Right lobe of liver (tissue), 6 donors: ENCODE measurements around the gene TLCD4. TPM values are rescaled to one million over a fixed set of nuclear protein-coding genes. Genes with fewer than 3 reads are reported as not detected.

Experiments used
- ATAC-seq, 4 donors: fragments of 200-7000 bp; cut with Tn5 transposase; one replicate each; pipeline ENCODE4 v1.9.1; 2020; ENCODE audit warnings: mild to moderate bottlenecking in 4 of 4, moderate library complexity in 4 of 4
- DNase-seq, 3 donors: peaks; one replicate each; pipeline ENCODE4 v3.0.0-alpha.2; 2020
- H3K27ac ChIP-seq, 3 donors: fragments of 200-600 bp; one replicate each; pipeline ENCODE4 v1.8.0; 2022
- H3K27me3 ChIP-seq, 2 donors: fragments of 200-600 bp; one replicate each; pipeline ENCODE4 v1.8.0; 2022
- H3K36me3 ChIP-seq, 4 donors: fragments of 200-600 bp; sonication (generic) in 1 of 4; one replicate each; pipeline versions ENCODE4 v1.5.1 to v1.8.0; 2017 to 2022; ENCODE audit warnings: control low read depth in 1 of 4
- H3K4me1 ChIP-seq, 4 donors: fragments of 200-600 bp; sonication (generic) in 1 of 4; one replicate each; pipeline versions ENCODE4 v1.5.1 to v1.8.0; 2017 to 2022; ENCODE audit warnings: control low read depth in 1 of 4
- H3K4me3 ChIP-seq, 3 donors: fragments of 200-600 bp; one replicate each; pipeline ENCODE4 v1.8.0; 2022
- H3K9me3 ChIP-seq, 4 donors: fragments of 200-600 bp; sonication (generic) in 1 of 4; one replicate each; pipeline versions ENCODE4 v1.5.1 to v1.8.0; 2017 to 2022; ENCODE audit warnings: control low read depth in 1 of 4
- CTCF ChIP-seq, 4 donors: fragments of 200-600 bp in 3 of 4; fragments of 450-650 bp in 1 of 4; IDR thresholded peaks; one replicate each; pipeline versions ENCODE4 v1.5.1 to v1.8.0; 2016 to 2022; ENCODE audit warnings: antibody characterized with exemption in 4 of 4, mild to moderate bottlenecking in 2 of 4
- POLR2A ChIP-seq: fragments of 450-650 bp; IDR thresholded peaks from one replicate; pipeline ENCODE4 v1.6.1; 2017; ENCODE audit warnings: antibody characterized with exemption, mild to moderate bottlenecking
- whole genome bisulfite sequencing: methylation state at CpG from one replicate; pipeline ENCODE4 v1.1.6; 2018; ENCODE audit warnings: low coverage, low lambda C conversion rate; ENCODE audit not compliant: insufficient coverage; ENCODE audit errors: missing lambda C conversion rate; 5-methylcytosine and 5-hydroxymethylcytosine counted together
- intact Hi-C, 2 donors: fragments of 100-400 bp; cut with DNase I; formaldehyde crosslinking; loops; one replicate each; pipeline versions ENCODE4 v1.11.2 to v1.14.1; 2022
- total RNA-seq, 6 experiments: library from RNA; depleted of rRNA in 2 of 6; stranded (reverse); fragments of >200 nt in 2 of 6; fragmentation: NEBNext Ultra II Directional in 3 of 6; extraction: Animal tissue kit (Norgen Biotek cat#: 25700) in 3 of 6; gene quantifications; one replicate each; pipeline versions ENCODE4 v1.1.0 to v1.2.4, GENCODE V29; 2016 to 2023
- donor health status: DM: no; HTN: yes; CAD: no.
- donor health status: DM: no; HTN: no; CAD: no.
- donor health status: DM: no; HTN: no; CAD: no.
- donor health status: DM: no; HTN: yes; CAD: no.
- donor health status: DM: no; HTN: yes; CAD: no.

TLCD4 gene
- total RNA-seq, 6 experiments from 2014 or later: 45.6 to 181 (median 106) TPM

- Histone ChIP-seq H3K4me3 (peak overlapping the region; percentile 70 to 77 (median 70)), H3K4me1 (peaks cover 0 to 45% (median 15%) of the 10 kb centered on the region in 4 donors), H3K27ac (peak overlapping the region in 2 of 3 donors; percentile 88 to 93), H3K27me3 (no peaks in the 10 kb centered on the region), H3K36me3 (no peaks in the 10 kb centered on the region), H3K9me3 (no peaks in the 10 kb centered on the region)
- ATAC-seq: no peak
- no peak for DNase-seq
- no peak for TF ChIP-seq POLR2A
- TF ChIP-seq CTCF (IDR thresholded peaks at IDR 0.05): no peak
- 16% methylated on average over 6 of the region's 6 CpGs for WGBS
- intact Hi-C loops: no loop called here
These were observed 1.6 kb downstream of the TLCD4 start for GRCh38 chr1:95118710-95119109.

- Histone ChIP-seq H3K4me3 (peak overlapping the region in 2 of 3 donors; percentile 70 to 77), H3K4me1 (peaks cover 0 to 51% (median 18%) of the 10 kb centered on the region in 4 donors), H3K36me3 (no peaks in the 10 kb centered on the region), H3K27ac (peak overlapping the region; percentile 30 to 93 (median 88)), H3K9me3 (no peaks in the 10 kb centered on the region), H3K27me3 (no peaks in the 10 kb centered on the region)
- DNase-seq: no peak
- no peak for TF ChIP-seq POLR2A
- TF ChIP-seq CTCF (IDR thresholded peaks at IDR 0.05): no peak
- intact Hi-C loops: no loop called here
- ATAC-seq: no peak
These were observed 2.1 kb downstream of the TLCD4 start for GRCh38 chr1:95119273-95119672.

GRCh38 chr1:95122151-95122697 is 5.1 kb downstream of the TLCD4 start:
- ATAC-seq (peak; percentile 72 to 87 (median 84)), DNase-seq (peak; percentile 67 to 88 (median 87))
- Histone ChIP-seq H3K4me3 (peak overlapping the region in 1 of 3 donors; percentile 12), H3K36me3 (no peaks in the 10 kb centered on the region), H3K4me1 (peaks cover 0 to 55% (median 16%) of the 10 kb centered on the region in 4 donors), H3K9me3 (no peaks in the 10 kb centered on the region), H3K27ac (peak overlapping the region; percentile 63 to 93 (median 88)), H3K27me3 (no peaks in the 10 kb centered on the region)
- WGBS: 18% methylated on average over 8 of the region's 8 CpGs
- TF ChIP-seq CTCF (IDR thresholded peaks at IDR 0.05): no peak
- TF ChIP-seq POLR2A: no peak
- intact Hi-C loops: no loop called here

- no peaks in the 10 kb centered on the region for H3K36me3 ChIP-seq
- ATAC-seq (no peak), DNase-seq (no peak)
- intact Hi-C loops: no loop called here
- WGBS: 62% methylated on average over 2 of the region's 2 CpGs
- no peaks in the 10 kb centered on the region for H3K27me3 ChIP-seq
- H3K4me3 ChIP-seq: no peak overlapping the region
- TF ChIP-seq CTCF (IDR thresholded peaks at IDR 0.05): no peak
- no peak for TF ChIP-seq POLR2A
- no peaks in the 10 kb centered on the region for H3K9me3 ChIP-seq
- no peak overlapping the region for H3K27ac ChIP-seq
- peaks cover 0 to 72% (median 16%) of the 10 kb centered on the region in 4 donors for H3K4me1 ChIP-seq
These were observed 7.2 kb downstream of the TLCD4 start for GRCh38 chr1:95124342-95124741.
